OCI-LY3 (cell line): Measurements from ENCODE around the gene ACSF2.

ENCODE experiments used
- H2AFZ ChIP-seq: fragments of 200-600, 300-600 bp; shearing (Covaris generic); 2 replicates; pipeline ENCODE4 v1.6.0; 2014; ENCODE audit warnings: antibody characterized with exemption, low read depth, low read length
- H3K27ac ChIP-seq: fragments of 200-600, 300-600 bp; sonication (generic); 2 replicates; pipeline ENCODE4 v1.5.1; 2014; ENCODE audit warnings: mild to moderate bottlenecking, low read length, moderate library complexity, mixed read lengths
- H3K27me3 ChIP-seq: fragments of 200-600, 300-600 bp; sonication (generic); 2 replicates; pipeline ENCODE4 v1.6.1; 2014; ENCODE audit warnings: low read depth, low read length, mixed read lengths
- H3K36me3 ChIP-seq: fragments of 200-600, 300-600 bp; sonication (generic); replicated peaks from 2 replicates; pipeline ENCODE3; 2014; ENCODE audit warnings: low read depth, low read length, mixed read lengths
- H3K4me1 ChIP-seq: fragments of 300-600, 200-600 bp; sonication (generic); 2 replicates; pipeline ENCODE4 v1.6.1; 2014; ENCODE audit warnings: low read length, mixed read lengths
- H3K4me2 ChIP-seq: fragments of 200-600, 300-600 bp; sonication (generic); 2 replicates; pipeline ENCODE4 v1.6.1; 2014; ENCODE audit warnings: low read length, mixed read lengths
- H3K4me3 ChIP-seq: fragments of 300-600, 200-600 bp; sonication (generic); 2 replicates; pipeline ENCODE4 v1.5.1; 2014; ENCODE audit warnings: antibody characterized with exemption, mild to moderate bottlenecking, low read length, moderate library complexity
- H3K79me2 ChIP-seq: fragments of 300-600, 200-600 bp; shearing (Covaris generic); 2 replicates; pipeline ENCODE4 v1.6.1; 2014; ENCODE audit warnings: mild to moderate bottlenecking, low read length, mixed read lengths
- H3K9ac ChIP-seq: fragments of 300-600, 200-600 bp; shearing (Covaris generic); 2 replicates; pipeline ENCODE4 v1.6.0; 2014; ENCODE audit warnings: mild to moderate bottlenecking, low read length, moderate library complexity
- H3K9me3 ChIP-seq: fragments of 200-600, 300-600 bp; shearing (Covaris generic); 2 replicates; pipeline ENCODE4 v1.6.1; 2014; ENCODE audit warnings: low read length, mixed read lengths; ENCODE audit not compliant: insufficient read depth
- H4K20me1 ChIP-seq: fragments of 200-600, 300-600 bp; sonication (generic); 2 replicates; pipeline ENCODE4 v1.6.1; 2016; ENCODE audit warnings: low read length, mixed read lengths; ENCODE audit not compliant: insufficient read depth
- CTCF ChIP-seq: fragments of 200-600, 300-600 bp; sonication (generic); IDR thresholded peaks from 2 replicates; pipeline ENCODE4 v1.5.1; 2014; ENCODE audit warnings: antibody characterized with exemption, low read length, low read depth
- EZH2phosphoT487 ChIP-seq: fragments of 200-600 bp; shearing (Covaris generic); IDR thresholded peaks from 2 replicates; pipeline ENCODE4 v1.6.1; 2018; ENCODE audit warnings: antibody characterized with exemption, mixed run types, low read depth

Gene ACSF2

GRCh38 chr17:50476545-50477315 is 50.7 kb downstream of the ACSF2 start:
- H4K20me1 ChIP-seq: no peaks in the 10 kb centered on the region
- peaks cover 17% of the 10 kb centered on the region; the same call in 1 of the 2 replicates for H3K4me1 ChIP-seq
- no peaks in the 10 kb centered on the region for H3K36me3 ChIP-seq
- H3K27me3 ChIP-seq: no peaks in the 10 kb centered on the region
- H3K4me3 ChIP-seq: no peak overlapping the region
- H2AFZ ChIP-seq: no peak overlapping the region
- H3K27ac ChIP-seq: no peak overlapping the region
- H3K4me2 ChIP-seq: no peak overlapping the region
- H3K9me3 ChIP-seq: no peaks in the 10 kb centered on the region
- peaks cover 12% of the 10 kb centered on the region for H3K79me2 ChIP-seq
- TF ChIP-seq EZH2phosphoT487 (no peak), CTCF (no peak)
- no peak overlapping the region for H3K9ac ChIP-seq

GRCh38 chr17:50477976-50478375 is 52.0 kb downstream of the ACSF2 start:
- TF ChIP-seq CTCF (no peak), EZH2phosphoT487 (no peak)
- Histone ChIP-seq H4K20me1 (no peaks in the 10 kb centered on the region), H3K36me3 (peaks cover 2% of the 10 kb centered on the region), H3K4me2 (peak overlapping the region; percentile 89), H3K27ac (peak overlapping the region; percentile 68), H3K9me3 (no peaks in the 10 kb centered on the region), H3K79me2 (peaks cover 12% of the 10 kb centered on the region), H2AFZ (peak overlapping the region; percentile 64), H3K27me3 (no peaks in the 10 kb centered on the region), H3K4me3 (peak overlapping the region; percentile 80), H3K9ac (peak overlapping the region; percentile 84), H3K4me1 (peaks cover 20% of the 10 kb centered on the region; the same call in 1 of the 2 replicates)

- H4K20me1 ChIP-seq: no peaks in the 10 kb centered on the region
- H3K27ac ChIP-seq: peak within 1 kb of the TSS; percentile 68
- H3K4me3 ChIP-seq: peak within 1 kb of the TSS; percentile 80
- H3K36me3 ChIP-seq: peaks cover 2% of the 10 kb centered on the region
- peak within 1 kb of the TSS; percentile 84 for H3K9ac ChIP-seq
- H3K9me3 ChIP-seq: no peaks in the 10 kb centered on the region
- H3K4me2 ChIP-seq: peak within 1 kb of the TSS; percentile 89
- H2AFZ ChIP-seq: peak within 1 kb of the TSS; percentile 83
- peaks cover 20% of the 10 kb centered on the region; the same call in 1 of the 2 replicates for H3K4me1 ChIP-seq
- peaks cover 12% of the 10 kb centered on the region for H3K79me2 ChIP-seq
- TF ChIP-seq EZH2phosphoT487 (no peak), CTCF (peak; percentile 78)
- H3K27me3 ChIP-seq: no peaks in the 10 kb centered on the region
Measured at GRCh38 chr17:50478391-50479381, 52.7 kb downstream of the ACSF2 start, which contains the start of gene RSAD1. RSAD1 (plus strand) TSS chr17:50478860; CDS start chr17:50478885, 25 bp downstream.
